IMR-90 (cell line): Measurements from ENCODE around the gene LYZ. TPM values are rescaled to one million over a fixed set of nuclear protein-coding genes. Genes with fewer than 3 reads are reported as not detected.

Source experiments
- ATAC-seq: fragments of 200-7000 bp; cut with Tn5 transposase; 2 replicates; pipeline ENCODE4 v1.9.1; 2020; ENCODE audit warnings: low read depth, mild to moderate bottlenecking, moderate library complexity
- BruUV-seq: library from RNA; stranded (reverse); fragments of 400-500 nt; replicated peaks from 2 replicates; lab custom pipeline; 2021; lab: Mats Ljungman, UMichigan
- CTCF ChIA-PET: fragments of 300-600 bp; formaldehyde crosslinking; extraction: SDS; loops from one replicate; lab custom pipeline; 2021; ENCODE audit warnings: antibody characterized with exemption; lab: Yijun Ruan, JAX
- POLR2A ChIA-PET: fragments of 300-600 bp; sonication (Branson Sonifier 250); formaldehyde crosslinking; loops from one replicate; lab custom pipeline; 2022; ENCODE audit warnings: antibody characterized with exemption; ENCODE audit not compliant: unreplicated experiment; lab: Charles Lee
- DNase-seq: peaks from one replicate; pipeline ENCODE4 v3.0.0; 2013
- H2AFZ ChIP-seq: replicated peaks from 2 replicates; pipeline ENCODE3; 2013; ENCODE audit warnings: low read length, mild to moderate bottlenecking; ENCODE audit not compliant: poor library complexity
- H2AK5ac ChIP-seq: 2 replicates; pipeline ENCODE4 v1.6.1; 2013; ENCODE audit warnings: low read depth, low read length, inconsistent platforms
- H2AK9ac ChIP-seq: replicated peaks from 2 replicates; pipeline ENCODE3; 2013; ENCODE audit warnings: mild to moderate bottlenecking, low read depth, low read length, moderate library complexity; ENCODE audit not compliant: poor library complexity
- H2BK120ac ChIP-seq: 2 replicates; pipeline ENCODE4 v1.6.1; 2013; ENCODE audit warnings: low read depth, low read length, inconsistent platforms
- H2BK15ac ChIP-seq: 3 replicates; pipeline ENCODE4 v1.6.1; 2013; ENCODE audit warnings: low read depth, low read length, inconsistent platforms
- H2BK20ac ChIP-seq: 2 replicates; pipeline ENCODE4 v1.6.1; 2013; ENCODE audit warnings: low read depth, mild to moderate bottlenecking, inconsistent platforms, low read length, moderate library complexity
- H2BK5ac ChIP-seq: 2 replicates; pipeline ENCODE4 v1.6.1; 2013; ENCODE audit warnings: mild to moderate bottlenecking, low read depth, low read length, inconsistent platforms; ENCODE audit not compliant: poor library complexity, severe bottlenecking
- H3K14ac ChIP-seq: replicated peaks from 2 replicates; pipeline ENCODE4 v1.6.1; 2013; ENCODE audit warnings: low read depth, low read length, inconsistent platforms
- H3K18ac ChIP-seq: 2 replicates; pipeline ENCODE4 v1.6.1; 2013; ENCODE audit warnings: low read depth, low read length, control low read depth
- H3K23ac ChIP-seq: 2 replicates; pipeline ENCODE4 v1.6.1; 2013; ENCODE audit warnings: low read depth, low read length, inconsistent platforms
- H3K27ac ChIP-seq: 2 replicates; pipeline ENCODE4 v1.5.1; 2013; ENCODE audit warnings: mild to moderate bottlenecking, control low read depth, low read length; ENCODE audit not compliant: insufficient read depth
- H3K27me3 ChIP-seq: 2 replicates; pipeline ENCODE4 v1.6.1; 2013; ENCODE audit warnings: low read length; ENCODE audit not compliant: control insufficient read depth, insufficient read depth
- H3K36me3 ChIP-seq: 2 replicates; pipeline ENCODE4 v1.6.1; 2013; ENCODE audit warnings: low read length, mixed read lengths; ENCODE audit not compliant: control insufficient read depth, insufficient read depth
- H3K4ac ChIP-seq: 2 replicates; pipeline ENCODE4 v1.6.1; 2013; ENCODE audit warnings: low read depth, low read length, inconsistent platforms
- H3K4me1 ChIP-seq: 2 replicates; pipeline ENCODE4 v1.6.1; 2013; ENCODE audit warnings: low read length, mixed read lengths; ENCODE audit not compliant: control insufficient read depth, insufficient read depth
- H3K4me2 ChIP-seq: 2 replicates; pipeline ENCODE4 v1.6.1; 2013; ENCODE audit warnings: low read depth, mild to moderate bottlenecking, control low read depth, low read length, moderate library complexity
- H3K4me3 ChIP-seq: 2 replicates; pipeline ENCODE4 v1.5.1; 2013; ENCODE audit warnings: low read depth, mild to moderate bottlenecking, control low read depth, low read length, moderate library complexity; ENCODE audit not compliant: insufficient read depth
- H3K56ac ChIP-seq: 2 replicates; pipeline ENCODE4 v1.6.1; 2013; ENCODE audit warnings: low read length, inconsistent platforms; ENCODE audit not compliant: insufficient read depth; ENCODE audit errors: extremely low read depth
- H3K79me1 ChIP-seq, 2 experiments: 2 replicates each; pipeline ENCODE4 v1.6.1; 2013; ENCODE audit warnings: low read length in 2 of 2, inconsistent platforms in 1 of 2, low read depth in 1 of 2
- H3K9ac ChIP-seq: 2 replicates; pipeline ENCODE4 v1.6.1; 2013; ENCODE audit warnings: low read depth, low read length, control low read depth
- H3K9me1 ChIP-seq: 2 replicates; pipeline ENCODE4 v1.6.1; 2013; ENCODE audit warnings: low read length, inconsistent platforms; ENCODE audit not compliant: insufficient read depth
- H3K9me3 ChIP-seq: 2 replicates; pipeline ENCODE4 v1.6.1; 2013; ENCODE audit warnings: low read length; ENCODE audit not compliant: control insufficient read depth, insufficient read depth
- H4K20me1 ChIP-seq: 2 replicates; pipeline ENCODE4 v1.6.1; 2013; ENCODE audit warnings: low read length, inconsistent platforms; ENCODE audit not compliant: insufficient read depth
- H4K5ac ChIP-seq: 2 replicates; pipeline ENCODE4 v1.6.1; 2013; ENCODE audit warnings: mild to moderate bottlenecking, low read depth, low read length, control low read depth
- H4K8ac ChIP-seq, 2 experiments: 2 replicates each; pipeline ENCODE4 v1.6.1; 2013; ENCODE audit warnings: low read depth in 2 of 2, low read length in 2 of 2, control low read depth in 1 of 2, inconsistent platforms in 1 of 2
- H4K91ac ChIP-seq: 2 replicates; pipeline ENCODE4 v1.6.1; 2013; ENCODE audit warnings: low read depth, low read length, inconsistent platforms; ENCODE audit not compliant: insufficient read depth
- BHLHE40 ChIP-seq: fragments of 150-350 bp; IDR thresholded peaks from 2 replicates; pipeline ENCODE4 v1.6.1; 2016; ENCODE audit warnings: mild to moderate bottlenecking, low read depth, low read length
- CEBPB ChIP-seq: IDR thresholded peaks from 2 replicates; pipeline ENCODE4 v1.6.1; 2012; ENCODE audit warnings: low read depth, low read length, improper control_type of control experiment
- CHD1 ChIP-seq: IDR thresholded peaks from 2 replicates; pipeline ENCODE4 v1.6.1; 2012; ENCODE audit warnings: low read depth, low read length, improper control_type of control experiment
- FOS ChIP-seq: fragments of 150-350 bp; IDR thresholded peaks from 2 replicates; pipeline ENCODE4 v1.6.1; 2016; ENCODE audit warnings: low read depth, low read length
- MAFK ChIP-seq: IDR thresholded peaks from 2 replicates; pipeline ENCODE4 v1.6.1; 2012; ENCODE audit warnings: low read depth, low read length, improper control_type of control experiment
- MAZ ChIP-seq: IDR thresholded peaks from 2 replicates; pipeline ENCODE4 v1.6.1; 2012; ENCODE audit warnings: low read depth, mild to moderate bottlenecking, low read length, improper control_type of control experiment, moderate library complexity, borderline replicate concordance
- MXI1 ChIP-seq: IDR thresholded peaks from 2 replicates; pipeline ENCODE4 v1.6.1; 2012; ENCODE audit warnings: low read depth, mild to moderate bottlenecking, low read length, moderate library complexity, borderline replicate concordance
- NFE2L2 ChIP-seq: fragments of 150-350 bp; IDR thresholded peaks from 2 replicates; pipeline ENCODE4 v1.6.1; 2016; ENCODE audit warnings: low read depth, mild to moderate bottlenecking, low read length
- POLR2A ChIP-seq: IDR thresholded peaks from 2 replicates; pipeline ENCODE4 v1.6.1; 2012; ENCODE audit warnings: mild to moderate bottlenecking, low read depth, low read length
- RAD21 ChIP-seq: IDR thresholded peaks from 2 replicates; pipeline ENCODE4 v1.6.1; 2012; ENCODE audit warnings: low read length, improper control_type of control experiment
- RCOR1 ChIP-seq: IDR thresholded peaks from 2 replicates; pipeline ENCODE4 v1.6.1; 2012; ENCODE audit warnings: mild to moderate bottlenecking, low read length, improper control_type of control experiment; ENCODE audit not compliant: insufficient replicate concordance
- RFX5 ChIP-seq: IDR thresholded peaks from 2 replicates; pipeline ENCODE4 v1.8.0; 2012; ENCODE audit warnings: low read depth, mild to moderate bottlenecking, low read length, moderate library complexity
- SMC3 ChIP-seq: fragments of 150-350 bp; IDR thresholded peaks from 2 replicates; pipeline ENCODE4 v1.6.1; 2016; ENCODE audit warnings: low read depth, mild to moderate bottlenecking, antibody characterized with exemption, low read length, moderate library complexity
- WGBS, 2 experiments: methylation state at CpG; one replicate each; pipeline versions ENCODE4 v1.1.5 to v1.1.7; 2013; ENCODE audit warnings: missing lambda C conversion rate in 2 of 2; ENCODE audit not compliant: insufficient read length in 1 of 2; ENCODE audit errors: extremely low coverage in 2 of 2; 5-methylcytosine and 5-hydroxymethylcytosine counted together
- dilution Hi-C: fragments of 300-500 bp; cut with HindIII; formaldehyde crosslinking; loops from one replicate; pipeline ENCODE4 v1.14.3; 2018; ENCODE audit warnings: low sequenced_read_pairs; ENCODE audit not compliant: unreplicated experiment
- in situ Hi-C: fragments of 300-500 bp; cut with MboI; formaldehyde crosslinking; loops from 3 replicates; pipeline ENCODE4 v1.14.3; 2019; ENCODE audit warnings: low sequenced_read_pairs, inconsistent platforms, mixed read lengths
- intact Hi-C: fragments of 100-400 bp; cut with micrococcal nuclease; formaldehyde crosslinking; loops from 2 replicates; pipeline ENCODE4 v1.10.0; 2022
- polyA plus RNA-seq, 3 experiments: library from polyadenylated mRNA; depleted of rRNA; stranded (reverse); fragments of >200 nt; gene quantifications; 2 replicates each; pipeline ENCODE4 v1.2.3, GENCODE V29; 2012; ENCODE audit warnings: low replicate concordance in 1 of 3
- total RNA-seq: library from RNA; depleted of rRNA; stranded (reverse); fragments of >200 nt; gene quantifications from 2 replicates; pipeline ENCODE4 v1.2.3, GENCODE V29; 2012
- TF ChIP-seq, protein P1 (sequence below): conservative IDR thresholded peaks from 2 replicates; pipeline ENCODE4 v1.5.1; 2012; ENCODE audit warnings: mild to moderate bottlenecking, low read depth, low read length, improper control_type of control experiment
- TF ChIP-seq, protein P2 (sequence below): fragments of 150-350 bp; IDR thresholded peaks from 2 replicates; pipeline ENCODE4 v1.6.1; 2017; ENCODE audit warnings: mild to moderate bottlenecking, antibody characterized with exemption, low read length, low read depth
- TF ChIP-seq, protein P3 (sequence below): fragments of 150-350 bp; IDR thresholded peaks from 2 replicates; pipeline ENCODE4 v1.6.1; 2016; ENCODE audit warnings: low read depth, mild to moderate bottlenecking, low read length, moderate library complexity, borderline replicate concordance

The LYZ gene
- total and polyA plus RNA-seq, 2 of the 4 experiments (the other 2 are of a cell fraction), result not detected

DNA sequence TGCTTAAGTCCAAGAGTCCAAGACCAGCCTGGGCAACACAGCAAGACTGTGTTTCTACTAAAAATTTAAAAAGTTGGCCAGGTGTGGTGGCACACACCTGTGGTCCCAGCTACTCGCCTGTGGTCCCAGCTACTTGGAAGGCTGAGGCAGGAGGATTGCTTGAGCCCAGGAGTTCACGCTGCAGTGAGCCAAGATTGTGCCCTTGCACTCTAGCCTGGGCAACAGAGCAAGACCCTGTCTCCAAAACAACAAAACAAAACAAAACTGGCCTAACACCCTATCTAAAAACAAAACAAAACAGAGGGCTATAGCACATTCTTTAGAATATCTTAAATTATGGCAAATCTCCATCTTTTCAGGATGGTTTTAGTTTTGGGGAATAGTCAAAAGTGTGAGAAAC is 3.1 kb upstream of the LYZ start:
- Histone ChIP-seq H3K27ac (no peak overlapping the region), H3K27me3 (peaks cover 28% of the 10 kb centered on the region), H3K4me2 (no peak overlapping the region), H3K56ac (no peak overlapping the region), H3K4ac (no peak overlapping the region), H3K9ac (no peak overlapping the region), H2BK15ac (no peak overlapping the region), H4K5ac (no peak overlapping the region), H4K20me1 (no peaks in the 10 kb centered on the region), H3K79me1 (no peaks in the 10 kb centered on the region), H2AK9ac (no peak overlapping the region), H2BK120ac (no peak overlapping the region), H3K9me3 (no peaks in the 10 kb centered on the region), H2AFZ (no peak overlapping the region), H3K18ac (no peak overlapping the region), H2BK20ac (no peak overlapping the region), H3K14ac (no peak overlapping the region), H3K9me1 (no peaks in the 10 kb centered on the region), H3K23ac (no peak overlapping the region), H3K4me3 (no peak overlapping the region), H3K4me1 (no peaks in the 10 kb centered on the region), H2BK5ac (no peak overlapping the region), H4K8ac (no peak overlapping the region), H3K36me3 (no peaks in the 10 kb centered on the region), H4K91ac (no peak overlapping the region), H2AK5ac (no peak overlapping the region)
- intact Hi-C loops, result no loop called here
- in situ Hi-C loops, result loop anchor here (25.0 kb wide), 1 partner anchor 392 kb away; the partner anchor contains the start of gene RAB3IP
- dilution Hi-C loops, result no loop called here
- POLR2A ChIA-PET, result no interaction called here
- 79% methylated on average over 2 of the region's 2 CpGs; no CpG with 5 or more reads in 1 of the 2 experiments for WGBS, 2 experiments
- TF ChIP-seq RAD21 (no peak), CHD1 (no peak), CEBPB (no peak), MXI1 (no peak), SMC3 (no peak), FOS (no peak), POLR2A (no peak), NFE2L2 (no peak), MAZ (no peak), BHLHE40 (no peak), RCOR1 (no peak), MAFK (no peak), RFX5 (no peak)
- TF ChIP-seq, protein P1, sequence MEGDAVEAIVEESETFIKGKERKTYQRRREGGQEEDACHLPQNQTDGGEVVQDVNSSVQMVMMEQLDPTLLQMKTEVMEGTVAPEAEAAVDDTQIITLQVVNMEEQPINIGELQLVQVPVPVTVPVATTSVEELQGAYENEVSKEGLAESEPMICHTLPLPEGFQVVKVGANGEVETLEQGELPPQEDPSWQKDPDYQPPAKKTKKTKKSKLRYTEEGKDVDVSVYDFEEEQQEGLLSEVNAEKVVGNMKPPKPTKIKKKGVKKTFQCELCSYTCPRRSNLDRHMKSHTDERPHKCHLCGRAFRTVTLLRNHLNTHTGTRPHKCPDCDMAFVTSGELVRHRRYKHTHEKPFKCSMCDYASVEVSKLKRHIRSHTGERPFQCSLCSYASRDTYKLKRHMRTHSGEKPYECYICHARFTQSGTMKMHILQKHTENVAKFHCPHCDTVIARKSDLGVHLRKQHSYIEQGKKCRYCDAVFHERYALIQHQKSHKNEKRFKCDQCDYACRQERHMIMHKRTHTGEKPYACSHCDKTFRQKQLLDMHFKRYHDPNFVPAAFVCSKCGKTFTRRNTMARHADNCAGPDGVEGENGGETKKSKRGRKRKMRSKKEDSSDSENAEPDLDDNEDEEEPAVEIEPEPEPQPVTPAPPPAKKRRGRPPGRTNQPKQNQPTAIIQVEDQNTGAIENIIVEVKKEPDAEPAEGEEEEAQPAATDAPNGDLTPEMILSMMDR, result no peak
- TF ChIP-seq, protein P2, sequence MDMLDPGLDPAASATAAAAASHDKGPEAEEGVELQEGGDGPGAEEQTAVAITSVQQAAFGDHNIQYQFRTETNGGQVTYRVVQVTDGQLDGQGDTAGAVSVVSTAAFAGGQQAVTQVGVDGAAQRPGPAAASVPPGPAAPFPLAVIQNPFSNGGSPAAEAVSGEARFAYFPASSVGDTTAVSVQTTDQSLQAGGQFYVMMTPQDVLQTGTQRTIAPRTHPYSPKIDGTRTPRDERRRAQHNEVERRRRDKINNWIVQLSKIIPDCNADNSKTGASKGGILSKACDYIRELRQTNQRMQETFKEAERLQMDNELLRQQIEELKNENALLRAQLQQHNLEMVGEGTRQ, result no peak
- TF ChIP-seq, protein P3, sequence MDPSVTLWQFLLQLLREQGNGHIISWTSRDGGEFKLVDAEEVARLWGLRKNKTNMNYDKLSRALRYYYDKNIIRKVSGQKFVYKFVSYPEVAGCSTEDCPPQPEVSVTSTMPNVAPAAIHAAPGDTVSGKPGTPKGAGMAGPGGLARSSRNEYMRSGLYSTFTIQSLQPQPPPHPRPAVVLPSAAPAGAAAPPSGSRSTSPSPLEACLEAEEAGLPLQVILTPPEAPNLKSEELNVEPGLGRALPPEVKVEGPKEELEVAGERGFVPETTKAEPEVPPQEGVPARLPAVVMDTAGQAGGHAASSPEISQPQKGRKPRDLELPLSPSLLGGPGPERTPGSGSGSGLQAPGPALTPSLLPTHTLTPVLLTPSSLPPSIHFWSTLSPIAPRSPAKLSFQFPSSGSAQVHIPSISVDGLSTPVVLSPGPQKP, result no peak
- no TSS peak for BruUV-seq
- DNase-seq (no peak), ATAC-seq (no peak)
- CTCF ChIA-PET, result no interaction called here
